CD4-positive, alpha-beta T cell treated with Interleukin-6 for 4 hours (primary cell): Measurements from ENCODE around the gene GRID1.
"Not testable (repeated sequence)": the region's sequence is repeated elsewhere in the genome, so short reads cannot be mapped to it uniquely, and the experiment has no call there.

Source experiments
- DNase-seq: peaks from one replicate; pipeline ENCODE4 v3.0.0-alpha.2; 2020; ENCODE audit warnings: mixed read lengths

GRID1 gene

DNA sequence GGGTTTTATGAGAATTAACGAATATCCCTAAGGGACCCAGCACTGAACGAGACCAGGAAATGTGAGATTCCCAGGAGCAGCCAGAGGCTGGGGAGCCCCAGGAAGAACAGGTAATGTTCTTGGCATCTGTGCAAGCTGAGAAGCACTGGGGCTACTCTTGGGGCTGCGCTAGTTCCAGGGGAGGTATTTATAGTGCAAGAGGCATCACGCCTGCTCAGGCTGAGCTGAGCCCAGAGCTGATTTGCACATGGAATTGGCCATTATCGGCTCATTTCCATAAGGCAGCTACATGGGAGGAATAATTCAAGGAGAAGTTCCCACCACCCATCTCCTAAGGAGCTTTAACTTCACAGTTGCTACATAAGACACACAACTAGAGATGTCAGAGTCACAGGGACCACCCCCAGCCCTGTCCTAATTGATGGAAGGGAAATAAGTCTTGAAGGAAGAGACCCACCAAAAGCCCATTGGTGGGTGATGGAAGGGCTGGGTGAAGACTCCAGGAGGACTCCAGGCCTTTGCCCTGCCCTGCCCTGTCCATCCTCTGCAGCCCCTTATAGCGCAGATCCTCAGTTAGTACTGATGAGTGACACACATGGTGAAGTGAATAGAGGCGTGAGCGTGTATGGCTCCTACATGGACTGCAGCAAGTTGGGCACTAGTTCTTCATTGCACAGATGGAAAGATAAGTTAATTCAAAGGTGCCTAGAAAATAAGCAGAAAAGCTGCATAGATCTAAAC lies 178.9 kb downstream of the GRID1 start:
- no peak for DNase-seq

DNA sequence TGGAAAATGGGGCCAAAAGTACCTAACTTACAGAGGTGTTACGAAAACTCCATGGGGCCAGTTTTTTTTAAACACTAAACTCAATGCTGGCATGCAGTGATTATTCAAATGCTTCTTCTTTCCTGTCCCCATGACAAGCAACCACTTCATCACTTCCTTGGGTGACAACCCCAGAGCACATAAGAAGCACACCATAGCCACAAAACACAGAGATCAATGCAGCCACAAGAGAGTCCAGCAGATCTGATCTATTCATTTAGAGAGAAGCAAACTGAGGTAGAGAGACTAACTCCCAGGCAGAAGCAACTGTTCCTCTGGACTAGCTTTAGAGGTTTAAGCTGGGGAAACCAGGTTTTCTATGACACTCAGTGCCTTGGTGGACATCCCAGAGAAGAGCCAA lies 180.0 kb downstream of the GRID1 start:
- no peak for DNase-seq

DNA sequence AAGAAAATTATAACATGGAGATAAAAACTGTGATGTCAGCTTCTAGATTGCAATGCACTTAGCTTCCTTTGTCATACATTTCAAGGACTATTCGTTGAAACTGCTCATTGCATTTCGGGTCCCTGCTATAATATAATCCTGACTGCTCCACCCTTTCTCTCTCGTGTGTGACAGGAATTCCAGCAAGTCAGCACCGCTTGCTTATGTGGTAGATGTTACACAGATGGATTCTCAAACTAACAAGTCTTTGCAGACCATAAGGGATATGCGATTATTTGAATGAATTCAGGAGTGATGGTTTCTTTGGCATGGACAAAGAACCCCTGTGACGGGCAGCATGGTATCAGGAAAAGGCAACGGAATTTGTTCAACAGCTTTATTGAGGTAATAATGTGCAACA lies 184.0 kb downstream of the GRID1 start:
- no peak for DNase-seq

DNA sequence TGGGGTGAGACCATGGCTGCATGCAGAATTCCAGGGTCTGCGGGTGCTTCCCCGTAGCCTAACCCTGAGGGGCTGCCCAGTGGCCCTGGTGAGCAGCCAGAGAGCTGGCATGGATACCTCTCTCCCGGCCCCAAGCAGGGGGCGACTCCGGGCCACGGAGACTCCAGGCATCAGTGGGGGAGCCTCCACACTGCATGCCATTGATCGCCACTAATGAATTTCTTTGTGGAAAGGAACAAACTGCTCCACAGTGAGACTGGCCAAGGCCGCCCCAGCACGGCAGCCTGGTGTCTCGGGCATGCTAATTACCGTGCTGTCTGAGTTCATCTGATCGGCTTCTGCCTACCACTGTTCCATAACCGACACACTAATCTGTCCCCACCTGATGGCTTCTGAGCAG lies 184.4 kb downstream of the GRID1 start:
- no peak for DNase-seq

DNA sequence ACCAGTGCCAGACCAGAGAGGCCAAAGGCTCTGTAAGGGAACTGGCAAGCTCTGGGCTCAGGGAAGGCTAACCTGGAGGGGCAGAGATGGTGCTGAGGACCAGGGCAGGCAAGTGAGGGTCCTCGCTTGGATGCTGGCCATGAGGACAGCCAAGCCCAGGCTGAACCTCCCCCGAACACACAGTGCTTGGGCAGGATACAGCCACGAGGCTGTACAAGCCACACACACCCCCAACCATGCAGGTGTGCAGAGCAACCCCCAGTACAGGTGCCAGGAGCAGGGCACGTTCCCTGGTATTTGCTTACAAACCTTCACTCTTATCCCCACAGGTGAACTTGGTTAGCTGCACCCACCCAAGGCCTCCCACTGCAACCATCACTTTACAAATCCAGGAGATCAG lies 185.7 kb downstream of the GRID1 start:
- DNase-seq: no peak

DNA sequence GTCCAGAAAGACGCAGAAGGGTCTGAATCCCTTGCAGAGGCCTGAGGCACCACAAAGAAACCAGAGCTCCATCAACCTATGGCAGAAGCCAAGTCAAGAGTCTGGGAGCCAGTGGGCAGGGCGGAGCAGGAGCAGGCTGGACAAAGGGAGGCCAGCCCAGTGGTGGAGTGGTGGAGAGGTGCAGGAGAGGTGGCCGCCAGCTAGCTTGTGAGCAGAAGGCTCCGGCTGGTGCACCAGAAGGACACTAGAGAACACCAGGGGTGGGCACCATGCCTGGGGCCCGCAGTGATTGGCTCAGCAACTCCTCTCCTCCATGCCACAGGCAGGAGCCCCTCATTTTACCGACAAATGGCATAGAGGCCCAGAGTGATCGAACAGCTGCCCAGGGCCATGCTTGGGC lies 186.6 kb downstream of the GRID1 start:
- DNase-seq: no peak

DNA sequence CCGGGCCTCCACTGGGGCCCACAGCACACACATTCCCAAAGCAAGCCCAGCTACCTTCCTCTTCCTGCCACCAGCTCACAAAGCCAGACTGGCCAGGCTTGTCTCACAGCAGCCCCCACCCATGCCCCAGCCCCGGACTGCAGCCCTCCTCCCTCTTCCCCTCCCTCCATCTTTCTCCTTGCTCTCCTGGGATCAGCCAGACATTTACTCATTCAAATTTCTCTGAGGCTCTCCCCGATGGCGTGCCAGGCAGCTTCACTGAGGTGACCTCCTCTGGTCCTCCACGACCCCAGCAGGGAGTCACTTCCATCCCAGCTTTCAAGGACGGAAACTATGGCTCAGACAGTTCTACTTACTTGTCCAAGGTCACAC lies 187.5 kb downstream of the GRID1 start:
- DNase-seq: no peak

DNA sequence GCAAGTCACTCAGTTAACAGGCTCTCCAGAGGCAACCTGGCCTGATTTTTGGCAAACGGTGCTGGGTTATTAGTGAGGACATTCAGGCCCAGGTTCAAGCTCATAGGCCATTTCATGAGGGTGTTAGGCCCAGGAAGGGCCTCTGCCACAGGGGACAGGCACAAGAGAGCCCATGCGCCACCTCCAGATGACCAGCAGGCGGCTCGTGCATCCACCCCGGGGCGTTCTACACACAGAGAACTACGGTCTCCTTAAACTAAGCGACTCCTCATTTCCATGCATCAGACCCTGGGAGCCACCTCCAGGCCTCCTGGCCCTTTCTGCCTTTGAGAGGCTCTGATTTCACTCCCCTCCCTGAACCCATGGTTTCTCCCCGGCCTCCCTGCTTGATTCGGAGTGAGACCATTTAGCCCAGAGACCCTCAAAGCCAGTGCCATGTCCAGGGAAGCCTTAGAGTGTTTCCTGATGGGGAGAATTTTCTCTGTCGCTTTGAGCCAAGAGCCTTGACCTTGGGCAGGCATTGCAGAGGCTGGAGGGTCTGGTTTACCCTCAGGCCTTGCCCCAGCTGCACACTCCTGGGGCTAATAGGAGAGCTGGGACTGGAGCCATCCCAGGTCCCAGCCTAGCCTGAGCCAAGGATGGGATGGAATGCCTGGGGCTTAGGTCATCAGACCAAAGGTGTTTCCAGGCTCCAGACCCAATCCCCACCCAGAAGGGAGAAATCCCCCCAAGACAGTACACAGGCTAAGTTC lies 188.0 kb downstream of the GRID1 start:
- DNase-seq: no peak

DNA sequence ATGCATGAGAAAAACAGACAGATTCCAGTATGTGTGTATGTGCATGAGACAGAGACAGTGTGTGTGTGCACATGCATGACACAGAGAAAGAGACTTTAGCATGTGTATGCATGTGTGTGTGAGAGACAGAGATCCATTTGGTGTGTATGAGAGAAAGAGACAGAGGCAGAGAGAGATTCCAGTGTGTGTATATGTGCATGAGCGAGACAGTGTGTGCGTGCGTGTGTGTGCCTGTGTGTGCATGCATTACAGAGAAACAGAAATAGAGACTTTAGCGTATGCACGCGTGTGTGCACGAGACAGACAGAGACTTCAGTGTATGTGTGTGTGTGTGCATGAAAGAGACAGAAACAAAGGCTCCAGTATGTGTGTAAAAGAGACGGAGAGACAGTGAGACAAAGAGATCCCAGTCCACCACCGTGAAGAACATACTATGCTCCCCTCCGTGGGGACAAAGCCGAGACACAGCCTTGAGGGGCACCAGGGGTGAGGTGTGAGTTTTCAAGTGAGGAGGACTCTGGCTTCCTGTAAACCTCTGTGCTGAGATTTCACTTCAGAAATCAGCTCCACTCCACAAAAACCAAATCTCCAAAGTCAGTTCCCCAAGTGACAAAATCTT lies 188.9 kb downstream of the GRID1 start:
- DNase-seq: no peak

DNA sequence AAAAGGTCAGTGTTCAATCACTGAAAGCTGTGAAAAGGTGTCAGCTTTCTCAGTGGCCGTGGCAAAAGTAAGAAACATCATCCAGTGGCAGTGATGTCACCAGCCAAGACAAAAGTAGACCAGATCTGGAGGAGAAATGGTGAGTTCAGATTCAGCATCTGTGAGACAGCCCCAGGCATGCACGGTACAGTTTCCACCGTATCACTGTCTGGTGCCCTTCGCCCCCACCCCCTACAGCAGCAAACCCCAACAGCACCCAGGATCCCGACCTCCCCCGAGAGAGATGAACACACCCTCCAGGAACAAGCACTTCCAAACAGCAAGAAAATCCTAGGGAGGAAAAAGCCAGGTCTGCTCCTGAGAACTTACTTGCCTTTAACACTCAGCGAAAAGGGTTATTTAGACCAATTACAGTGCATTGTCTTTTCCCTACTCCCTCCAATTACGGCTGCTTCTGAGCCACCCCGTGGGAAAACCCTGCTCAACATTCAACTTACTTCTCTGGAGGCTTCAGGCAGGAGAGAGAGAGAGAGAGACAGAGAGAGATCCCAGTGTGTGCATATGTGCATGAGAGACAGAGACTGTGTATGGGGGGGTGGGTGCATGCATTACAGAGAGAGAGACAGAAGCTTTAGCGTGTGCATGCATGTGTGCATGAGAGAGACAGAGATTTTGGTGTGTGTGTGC lies 189.6 kb downstream of the GRID1 start:
- DNase-seq: no peak

DNA sequence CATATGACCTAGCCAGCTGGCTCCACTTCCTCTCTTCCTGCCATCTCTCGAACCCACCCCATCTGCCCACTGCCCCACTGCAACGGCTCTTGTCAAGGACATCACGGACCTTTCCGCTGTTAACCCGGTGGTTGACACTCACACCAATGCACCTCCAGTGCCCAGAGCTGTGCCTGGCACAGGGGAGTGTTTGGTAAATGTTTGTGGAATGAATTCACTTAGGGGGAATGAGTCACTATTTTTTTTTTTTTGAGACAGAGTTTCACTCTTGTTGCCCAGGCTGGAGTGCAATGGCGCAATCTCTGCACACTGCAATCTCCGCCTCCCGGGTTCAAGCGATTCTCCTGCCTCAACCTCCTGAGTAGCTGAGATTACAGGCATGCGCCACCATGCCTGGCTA lies 191.1 kb downstream of the GRID1 start:
- not testable (repeated sequence) for DNase-seq

DNA sequence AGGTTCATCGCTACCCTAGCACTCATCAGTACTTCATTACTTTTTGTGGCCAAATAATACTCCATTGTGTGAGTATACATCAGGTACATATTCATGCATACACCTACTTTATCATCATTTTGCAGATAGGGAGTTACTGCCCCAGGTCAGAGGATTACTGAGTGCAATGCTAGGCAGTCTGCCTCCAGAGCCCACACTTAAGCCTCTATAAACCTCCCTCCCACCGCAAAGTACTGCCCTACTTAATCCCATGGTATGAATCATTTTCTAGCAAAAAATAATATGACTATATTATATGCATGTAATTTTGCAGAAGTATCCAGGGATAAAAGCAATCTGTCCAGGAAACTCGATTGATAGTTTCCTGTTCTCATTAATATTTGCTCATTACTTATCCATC lies 194.3 kb downstream of the GRID1 start:
- DNase-seq: no peak

DNA sequence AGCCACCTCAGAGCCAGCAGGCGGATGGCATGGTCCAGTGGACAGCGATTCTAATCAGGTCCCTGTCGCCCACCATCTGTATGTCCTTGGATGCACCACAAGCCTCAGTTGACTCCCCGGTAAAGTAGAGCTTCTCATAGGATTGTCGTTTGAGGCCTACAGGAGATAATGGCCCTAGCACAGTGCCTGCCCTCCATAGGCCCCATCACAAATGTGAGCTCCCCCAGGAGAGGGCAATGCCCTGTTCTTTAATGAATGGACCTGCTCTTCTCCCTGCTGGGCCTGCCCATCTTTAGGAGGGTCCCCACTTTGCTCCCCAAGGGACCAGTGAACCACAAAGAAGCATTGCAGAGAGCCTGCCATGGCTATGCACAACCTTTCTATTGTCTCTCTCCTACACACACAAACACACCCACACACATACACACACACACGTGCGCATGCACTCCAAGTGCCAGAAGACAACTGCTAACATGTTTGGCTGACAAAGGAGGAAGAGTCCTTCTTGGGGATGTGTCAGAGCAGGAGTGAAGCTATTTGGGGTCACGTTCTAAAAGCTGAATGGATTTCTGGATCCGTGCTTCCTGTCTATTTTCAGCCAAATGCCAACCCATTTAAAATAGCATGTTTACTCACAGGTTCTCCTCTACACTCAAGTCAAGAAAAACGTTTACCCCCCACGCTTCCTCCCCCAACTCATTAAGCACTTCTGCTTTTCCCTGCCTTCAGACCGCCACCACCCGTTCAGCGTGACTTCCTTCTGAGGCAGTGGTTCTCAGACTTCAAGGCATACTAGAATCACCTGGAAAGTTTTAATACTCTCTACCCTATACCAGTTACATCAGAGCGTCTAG lies 196.1 kb downstream of the GRID1 start:
- no peak for DNase-seq

DNA sequence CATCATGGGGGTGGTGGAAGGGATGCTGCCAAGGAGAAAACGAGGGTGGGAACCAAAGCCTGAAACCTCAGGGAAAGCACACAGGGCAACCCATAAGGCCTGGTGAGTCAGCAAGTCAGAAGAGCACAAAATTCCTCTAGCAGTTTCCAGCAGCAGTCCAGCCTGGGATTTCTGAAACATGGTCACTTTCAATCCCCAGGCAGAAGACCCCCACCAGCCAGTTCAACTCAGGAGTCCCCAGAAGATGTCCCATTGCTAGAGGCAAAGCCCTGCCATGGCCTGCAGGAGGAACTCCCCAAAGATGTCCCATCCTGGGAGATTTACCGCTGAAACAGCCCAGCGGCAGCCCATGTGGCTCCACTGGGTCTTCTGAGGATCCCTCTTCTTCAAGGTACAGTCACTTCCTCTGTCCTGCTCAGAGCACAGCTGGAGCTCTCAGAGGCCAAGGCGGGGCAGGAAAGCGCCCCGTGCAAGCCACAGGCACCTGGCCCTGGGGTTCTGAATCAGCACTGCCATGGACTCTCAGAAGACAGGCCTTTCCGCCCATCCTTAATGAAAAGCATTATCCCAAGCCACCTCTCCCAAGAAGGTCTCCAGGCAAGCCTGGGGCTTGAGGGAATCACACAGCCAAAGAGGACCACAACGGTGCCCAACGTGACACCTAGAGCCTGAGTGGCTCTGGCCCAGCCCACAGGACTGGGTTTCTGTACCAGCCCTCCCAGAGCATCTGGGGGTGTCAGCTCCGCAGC lies 196.9 kb downstream of the GRID1 start:
- no peak for DNase-seq

DNA sequence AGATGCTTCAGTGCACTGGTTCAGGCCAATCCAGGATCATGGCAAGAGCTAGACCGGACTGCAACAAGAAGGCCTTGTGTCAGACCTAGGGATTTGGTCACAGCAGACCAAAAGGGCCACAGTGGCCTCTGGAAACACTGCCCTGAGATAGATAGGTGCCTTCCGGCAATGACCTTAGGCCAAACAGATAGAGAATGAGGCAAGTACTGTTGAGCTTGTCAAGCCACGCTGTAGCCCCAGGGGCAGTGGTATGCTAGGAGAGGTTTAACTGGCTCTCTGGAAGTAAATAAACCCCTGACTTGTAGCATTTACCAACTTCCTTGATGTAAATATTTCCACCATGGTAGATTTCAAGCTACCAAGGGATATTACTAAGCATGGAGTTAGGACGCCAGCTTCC lies 197.5 kb downstream of the GRID1 start:
- DNase-seq: no peak

DNA sequence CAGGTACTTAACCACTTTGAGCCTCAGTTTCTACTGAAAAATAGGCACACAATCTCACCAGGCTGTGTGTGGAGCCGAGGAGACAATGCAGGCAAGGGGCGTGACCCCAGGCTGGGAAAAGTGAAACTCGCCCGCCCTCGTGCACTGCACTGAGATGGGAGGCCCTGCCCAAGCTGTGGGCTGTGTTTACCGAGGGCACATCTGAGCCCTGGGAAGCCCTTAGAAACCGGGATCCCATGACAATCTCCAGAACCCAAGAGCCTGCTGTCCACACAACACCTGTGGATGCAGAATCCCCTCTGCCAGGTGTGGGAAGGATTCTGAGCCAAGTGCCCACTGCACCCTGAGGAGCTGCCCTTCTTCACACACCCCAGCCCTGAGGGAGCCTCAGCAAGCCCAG lies 198.3 kb downstream of the GRID1 start:
- no peak for DNase-seq

DNA sequence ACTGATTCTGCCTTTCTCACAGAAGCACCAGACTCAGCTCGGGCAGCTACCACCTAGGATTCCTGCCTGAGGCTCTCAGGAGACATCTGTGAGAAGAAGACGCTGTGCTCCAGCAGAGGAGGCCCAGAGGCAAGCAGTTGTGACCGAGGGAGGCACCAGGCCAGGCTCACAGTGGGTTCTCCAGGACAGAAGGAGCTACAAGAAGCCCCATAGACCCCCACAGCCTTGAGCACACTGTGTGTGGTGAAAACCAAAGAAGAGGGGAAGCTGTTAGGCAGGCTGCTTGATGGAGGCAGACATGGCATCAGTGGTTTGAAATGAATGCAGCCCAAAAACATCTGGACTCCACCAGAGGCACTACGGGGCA lies 198.8 kb downstream of the GRID1 start:
- no peak for DNase-seq

DNA sequence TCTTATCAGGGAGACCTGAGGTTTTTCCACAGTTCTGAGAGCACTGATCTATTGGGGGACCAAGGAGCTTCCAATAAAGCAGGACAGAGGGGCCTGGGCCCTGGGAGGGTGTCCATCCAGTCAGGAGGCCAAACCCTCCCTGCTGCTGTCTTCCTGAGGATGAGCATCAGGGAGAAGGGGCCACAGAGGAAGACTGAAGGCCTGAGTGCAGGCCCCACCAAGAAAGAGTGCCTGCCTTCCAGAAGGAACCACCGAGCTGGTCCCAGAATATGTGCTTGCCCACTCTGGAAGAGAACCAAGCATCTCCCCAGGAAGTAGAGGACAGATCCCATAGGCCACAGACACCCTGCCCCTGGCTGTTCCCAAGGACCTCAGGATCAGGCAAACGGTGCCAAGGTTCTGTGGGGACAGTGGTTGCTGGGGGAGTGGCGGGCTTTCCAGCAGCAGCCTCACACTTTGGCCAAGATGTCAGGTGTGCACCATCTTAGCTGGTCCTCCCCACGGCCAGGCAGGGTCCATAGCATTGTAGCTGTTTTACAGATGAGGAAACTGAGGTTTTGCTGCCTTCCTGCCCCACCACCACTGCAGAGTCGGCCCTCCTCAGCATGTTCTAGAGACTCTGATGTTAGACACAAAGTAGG lies 199.4 kb downstream of the GRID1 start:
- DNase-seq: no peak

DNA sequence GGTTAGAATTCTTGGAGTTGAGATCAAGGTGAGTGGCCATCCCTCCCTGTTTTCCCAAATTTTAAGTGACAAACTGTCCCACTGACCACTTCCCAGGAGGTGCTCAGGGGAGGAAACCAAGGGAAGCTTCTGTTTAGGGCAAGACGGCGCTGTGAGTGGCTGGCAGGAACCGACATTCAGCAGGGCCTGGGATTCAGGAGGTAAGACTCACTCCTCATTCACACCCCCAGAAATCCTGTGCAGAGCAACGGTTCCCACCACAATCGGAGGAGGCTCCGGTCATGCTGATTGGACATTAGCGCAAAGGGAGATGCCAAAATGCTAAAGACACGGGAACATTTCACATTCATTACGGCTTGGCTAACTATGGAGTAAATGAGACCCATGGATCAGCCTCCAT lies 200.9 kb downstream of the GRID1 start:
- DNase-seq: no peak

DNA sequence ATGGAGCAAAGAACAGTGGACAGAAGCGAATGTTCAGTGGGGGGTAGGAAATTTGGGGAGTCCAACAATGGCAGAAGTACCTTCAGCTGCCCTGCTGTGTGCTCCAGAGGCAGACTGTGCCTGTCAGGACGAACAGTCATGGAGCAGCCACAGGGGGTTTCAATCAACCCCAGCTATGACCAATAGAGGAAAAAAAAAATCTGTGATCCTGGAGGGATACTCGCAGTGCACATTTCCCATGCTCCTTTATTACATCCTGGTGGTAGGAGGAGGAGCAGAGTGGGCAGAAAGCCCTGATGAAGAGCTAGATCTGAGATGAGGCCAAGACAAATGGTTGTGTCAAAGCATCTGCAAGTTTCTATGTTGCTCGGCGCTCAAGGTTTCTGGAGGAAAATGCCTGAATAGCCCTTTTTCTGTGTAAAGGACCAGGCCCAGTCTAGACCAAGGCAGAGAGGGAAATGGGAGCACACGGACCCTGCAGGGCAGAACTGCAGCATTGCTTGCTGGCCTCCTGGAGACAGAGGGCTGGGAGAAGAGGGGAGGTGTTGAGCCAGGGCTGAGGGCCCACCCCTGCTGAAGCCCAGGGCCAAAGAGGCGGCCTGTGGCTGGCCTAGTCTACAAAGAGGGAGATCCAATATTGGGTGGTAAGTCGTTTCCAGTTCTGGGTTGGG lies 201.5 kb downstream of the GRID1 start:
- DNase-seq: no peak
